NCI-H748 (cell line): ENCODE data around the gene TMEM82.

Experiments used
- DNase-seq: peaks from one replicate; lab custom pipeline; 2025; ENCODE audit not compliant: unreplicated experiment; lab: John Stamatoyannopoulos, UW

TMEM82 gene

GRCh38 chr1:15755646-15756040, 13.3 kb downstream of the TMEM82 start:
- no peak for DNase-seq

GRCh38 chr1:15756143-15757015, 14.1 kb downstream of the TMEM82 start:
- peak; percentile 34 for DNase-seq

GRCh38 chr1:15757016-15757543, 14.8 kb downstream of the TMEM82 start:
- DNase-seq: no peak

GRCh38 chr1:15757575-15758342, 15.5 kb downstream of the TMEM82 start:
- DNase-seq: peak; percentile 19

- DNase-seq: peak; percentile 38
Observed at GRCh38 chr1:15758343-15758931, 16.1 kb downstream of the TMEM82 start, which contains the start of gene FBLIM1. Gene FBLIM1, plus strand, starts transcription at chr1:15758795. Its CDS starts 6,189 bp downstream, at chr1:15764984.

GRCh38 chr1:15758953-15759661, 16.8 kb downstream of the TMEM82 start:
- no peak for DNase-seq

- DNase-seq: no peak
Observed at GRCh38 chr1:15760520-15761211, 18.4 kb downstream of the TMEM82 start.

- DNase-seq: no peak
Observed at GRCh38 chr1:15761366-15762128, 19.2 kb downstream of the TMEM82 start.

- no peak for DNase-seq
Observed at GRCh38 chr1:15762546-15762945, 20.2 kb downstream of the TMEM82 start.

GRCh38 chr1:15764269-15764764, 22.0 kb downstream of the TMEM82 start:
- no peak for DNase-seq

- no peak for DNase-seq
Observed at GRCh38 chr1:15764890-15765289, 22.6 kb downstream of the TMEM82 start.

- no peak for DNase-seq
Observed at GRCh38 chr1:15765495-15766194, 23.3 kb downstream of the TMEM82 start.

- DNase-seq: no peak
Observed at GRCh38 chr1:15767941-15768340, 25.6 kb downstream of the TMEM82 start.

- DNase-seq: no peak
Observed at GRCh38 chr1:15768388-15768787, 26.1 kb downstream of the TMEM82 start.

- DNase-seq: no peak
Observed at GRCh38 chr1:15770313-15770962, 28.1 kb downstream of the TMEM82 start.

GRCh38 chr1:15771836-15772515, 29.7 kb downstream of the TMEM82 start:
- no peak for DNase-seq

- no peak for DNase-seq
Observed at GRCh38 chr1:15775706-15776105, 33.4 kb downstream of the TMEM82 start.
